Measurements from ENCODE around the gene ATP1B4.

ATP1B4 gene

GRCh38 chrX:120377715-120378114, 15.8 kb downstream of the ATP1B4 start:
- no peak for DNase-seq

- no peak for DNase-seq
These were observed 16.7 kb downstream of the ATP1B4 start for GRCh38 chrX:120378570-120378969.

GRCh38 chrX:120379937-120380681, 18.2 kb downstream of the ATP1B4 start:
- DNase-seq, result no peak

GRCh38 chrX:120380699-120381098, 18.8 kb downstream of the ATP1B4 start:
- no peak for DNase-seq

- no peak for DNase-seq
These were observed 39.4 kb downstream of the ATP1B4 start for GRCh38 chrX:120401301-120401700.

GRCh38 chrX:120402369-120402768, 40.5 kb downstream of the ATP1B4 start:
- DNase-seq, result no peak

GRCh38 chrX:120406638-120407037, 44.7 kb downstream of the ATP1B4 start:
- DNase-seq, result no peak

GRCh38 chrX:120408168-120408567, 46.3 kb downstream of the ATP1B4 start:
- DNase-seq, result no peak

- no peak for DNase-seq
These were observed 57.6 kb downstream of the ATP1B4 start for GRCh38 chrX:120419463-120419862.

- no peak for DNase-seq
These were observed 64.7 kb downstream of the ATP1B4 start for GRCh38 chrX:120426599-120426998.

GRCh38 chrX:120428309-120428708, 66.4 kb downstream of the ATP1B4 start:
- no peak for DNase-seq

- DNase-seq, result no peak
These were observed 68.1 kb downstream of the ATP1B4 start for GRCh38 chrX:120429776-120430540.
